HepG2 (cell line): ENCODE data around the gene GAS5. TPM values are rescaled to one million over a fixed set of nuclear protein-coding genes. Genes with fewer than 3 reads are reported as not detected.

ENCODE experiments used
- ASH2L ChIP-seq: fragments of 300-600, 200-600 bp; sonication (generic); IDR thresholded peaks from 2 replicates; pipeline ENCODE4 v1.7.0; 2017; ENCODE audit warnings: low read depth, mild to moderate bottlenecking, moderate library complexity, mixed read lengths, low read length; ENCODE audit not compliant: insufficient read length
- CAMTA2 ChIP-seq: sonication (generic); formaldehyde crosslinking; IDR thresholded peaks from 2 replicates; pipeline ENCODE4 v1.4.0; 2020; ENCODE audit warnings: mild to moderate bottlenecking, missing genetic modification reagents, borderline replicate concordance
- FOSL1 ChIP-seq: sonication (generic); formaldehyde crosslinking; IDR thresholded peaks from 2 replicates; pipeline ENCODE4 v1.9.0; 2021; ENCODE audit warnings: missing genetic modification reagents, borderline replicate concordance
- KLF9 ChIP-seq: IDR thresholded peaks from 2 replicates; pipeline ENCODE4 v1.6.1; 2016; ENCODE audit warnings: low read depth
- MTA3 ChIP-seq: sonication (generic); formaldehyde crosslinking; IDR thresholded peaks from 2 replicates; pipeline ENCODE4 v1.4.0; 2020; ENCODE audit warnings: missing genetic modification reagents
- NFE2L1 ChIP-seq: sonication (generic); formaldehyde crosslinking; IDR thresholded peaks from 2 replicates; pipeline ENCODE4 v1.4.0; 2020; ENCODE audit warnings: missing genetic modification reagents, mild to moderate bottlenecking, borderline replicate concordance
- NFIC ChIP-seq: IDR thresholded peaks from 2 replicates; pipeline ENCODE4 v1.6.1; 2012; ENCODE audit warnings: mild to moderate bottlenecking, low read length, inconsistent platforms
- NONO ChIP-seq, 2 experiments: fragments of 450-650 bp in 1 of 2; sonication (generic) in 1 of 2; formaldehyde crosslinking in 1 of 2; IDR thresholded peaks in 1 of 2; conservative IDR thresholded peaks in 1 of 2; 2 replicates each; pipeline versions ENCODE4 v1.6.1 to v1.8.0; 2017 to 2022; ENCODE audit warnings: mild to moderate bottlenecking in 1 of 2, missing genetic modification reagents in 1 of 2, moderate library complexity in 1 of 2
- POLR2G ChIP-seq: fragments of 200-400 bp; formaldehyde crosslinking; IDR thresholded peaks from 2 replicates; pipeline ENCODE4 v1.6.1; 2018; ENCODE audit warnings: mild to moderate bottlenecking, low read depth, low read length, moderate library complexity
- RAD21 ChIP-seq: fragments of 450-650 bp; formaldehyde crosslinking; IDR thresholded peaks from 2 replicates; pipeline ENCODE4 v1.5.0; 2020; ENCODE audit warnings: mild to moderate bottlenecking
- SAP130 ChIP-seq: IDR thresholded peaks from 2 replicates; pipeline ENCODE4 v1.6.1; 2016; ENCODE audit warnings: low read depth
- SNAPC5 ChIP-seq: sonication (generic); formaldehyde crosslinking; IDR thresholded peaks from 2 replicates; pipeline ENCODE4 v1.8.1; 2023; ENCODE audit warnings: mild to moderate bottlenecking, missing genetic modification reagents, borderline replicate concordance
- SOX6 ChIP-seq, 2 experiments: fragments of 450-650 bp in 1 of 2; sonication (generic) in 1 of 2; formaldehyde crosslinking in 1 of 2; IDR thresholded peaks; 2 replicates each; pipeline versions ENCODE4 v1.4.0 to v1.6.1; 2017 to 2020; ENCODE audit warnings: antibody characterized with exemption in 1 of 2, mild to moderate bottlenecking in 1 of 2, missing genetic modification reagents in 1 of 2
- XBP1 ChIP-seq: sonication (generic); formaldehyde crosslinking; IDR thresholded peaks from 2 replicates; pipeline ENCODE4 v1.5.0; 2020; ENCODE audit warnings: missing genetic modification reagents
- ZFP36 ChIP-seq: fragments of 150-350 bp; IDR thresholded peaks from 2 replicates; pipeline ENCODE4 v1.6.1; 2018; ENCODE audit warnings: borderline replicate concordance, low read length, low read depth; ENCODE audit not compliant: partially characterized antibody
- ZNF124 ChIP-seq: sonication (generic); formaldehyde crosslinking; IDR thresholded peaks from 2 replicates; pipeline ENCODE4 v1.4.0; 2020; ENCODE audit warnings: missing genetic modification reagents
- ZNF3 ChIP-seq: IDR thresholded peaks from 2 replicates; pipeline ENCODE4 v1.7.0; 2017; ENCODE audit warnings: inconsistent platforms
- ZNF329 ChIP-seq: sonication (generic); formaldehyde crosslinking; IDR thresholded peaks from 2 replicates; pipeline ENCODE4 v1.9.0; 2021; ENCODE audit warnings: low read depth, mild to moderate bottlenecking, missing genetic modification reagents
- ZNF350 ChIP-seq: sonication (generic); formaldehyde crosslinking; IDR thresholded peaks from 2 replicates; pipeline ENCODE4 v1.4.0; 2020; ENCODE audit warnings: mild to moderate bottlenecking, low read depth, missing genetic modification reagents, borderline replicate concordance
- ZNF362 ChIP-seq: sonication (generic); formaldehyde crosslinking; IDR thresholded peaks from 2 replicates; pipeline ENCODE4 v1.4.0; 2020; ENCODE audit warnings: missing genetic modification reagents, mild to moderate bottlenecking, borderline replicate concordance
- ZNF580 ChIP-seq: IDR thresholded peaks from 2 replicates; pipeline ENCODE4 v1.6.1; 2016; ENCODE audit warnings: low read depth, borderline replicate concordance
- ZNF7 ChIP-seq: IDR thresholded peaks from 2 replicates; pipeline ENCODE4 v1.6.1; 2016; ENCODE audit warnings: missing biosample characterization, missing genetic modification reagents
- ZNF878 ChIP-seq: sonication (generic); formaldehyde crosslinking; IDR thresholded peaks from 2 replicates; pipeline ENCODE4 v1.8.1; 2023; ENCODE audit warnings: mild to moderate bottlenecking, missing genetic modification reagents, moderate library complexity
- polyA plus RNA-seq, 8 experiments: library from polyadenylated mRNA; depleted of rRNA in 3 of 8; stranded (reverse) in 7 of 8; unstranded in 1 of 8; fragments of >200 nt; fragmentation: Illumina TruSeq in 4 of 8; extraction: Trizol in 4 of 8; gene quantifications; 2 replicates each; pipeline versions ENCODE4 v1.2.1 to v1.2.3, GENCODE V29; 2011 to 2016; ENCODE audit warnings: low read depth in 4 of 8, missing spikeins in 1 of 8, mixed read lengths in 1 of 8; ENCODE audit not compliant: insufficient read depth in 1 of 8
- total RNA-seq, 5 experiments: library from RNA; depleted of rRNA; stranded (reverse); fragments of >200 nt; fragmentation: Illumina TruSeq; extraction: Trizol; gene quantifications; 2 replicates each; pipeline ENCODE4 v1.2.3, GENCODE V29; 2016; ENCODE audit warnings: low read depth in 1 of 5
- TF ChIP-seq, protein P1 (sequence below): sonication (generic); formaldehyde crosslinking; IDR thresholded peaks from 2 replicates; pipeline ENCODE4 v1.4.0; 2020; ENCODE audit warnings: missing genetic modification reagents, borderline replicate concordance

Gene GAS5
- total and polyA plus RNA-seq, 2 of the 13 experiments (the other 11 are each of a cell fraction or from before 2014, with no cell fraction given), result 352 to 738 TPM

GRCh38 chr1:173867141-173867752, 542 bp downstream of the GAS5 start (continued):
- TF ChIP-seq, protein P1, sequence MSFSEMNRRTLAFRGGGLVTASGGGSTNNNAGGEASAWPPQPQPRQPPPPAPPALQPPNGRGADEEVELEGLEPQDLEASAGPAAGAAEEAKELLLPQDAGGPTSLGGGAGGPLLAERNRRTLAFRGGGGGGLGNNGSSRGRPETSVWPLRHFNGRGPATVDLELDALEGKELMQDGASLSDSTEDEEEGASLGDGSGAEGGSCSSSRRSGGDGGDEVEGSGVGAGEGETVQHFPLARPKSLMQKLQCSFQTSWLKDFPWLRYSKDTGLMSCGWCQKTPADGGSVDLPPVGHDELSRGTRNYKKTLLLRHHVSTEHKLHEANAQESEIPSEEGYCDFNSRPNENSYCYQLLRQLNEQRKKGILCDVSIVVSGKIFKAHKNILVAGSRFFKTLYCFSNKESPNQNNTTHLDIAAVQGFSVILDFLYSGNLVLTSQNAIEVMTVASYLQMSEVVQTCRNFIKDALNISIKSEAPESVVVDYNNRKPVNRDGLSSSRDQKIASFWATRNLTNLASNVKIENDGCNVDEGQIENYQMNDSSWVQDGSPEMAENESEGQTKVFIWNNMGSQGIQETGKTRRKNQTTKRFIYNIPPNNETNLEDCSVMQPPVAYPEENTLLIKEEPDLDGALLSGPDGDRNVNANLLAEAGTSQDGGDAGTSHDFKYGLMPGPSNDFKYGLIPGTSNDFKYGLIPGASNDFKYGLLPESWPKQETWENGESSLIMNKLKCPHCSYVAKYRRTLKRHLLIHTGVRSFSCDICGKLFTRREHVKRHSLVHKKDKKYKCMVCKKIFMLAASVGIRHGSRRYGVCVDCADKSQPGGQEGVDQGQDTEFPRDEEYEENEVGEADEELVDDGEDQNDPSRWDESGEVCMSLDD, result no peak; the same call in 1 of the 2 replicates
- TF ChIP-seq CAMTA2 (CRISPR knock-in tag), result 0 out of 2 replicates have a peak, but pooled peaks have one; percentile 86
- TF ChIP-seq ZNF580 (CRISPR knock-in tag), result no peak
- TF ChIP-seq KLF9 (CRISPR knock-in tag), result no peak
- TF ChIP-seq NFE2L1, result no peak; the same call in 1 of the 2 replicates
- no peak for TF ChIP-seq ZNF124 (CRISPR knock-in tag)
- TF ChIP-seq ZNF878 (CRISPR knock-in tag), result peak; percentile 69; the same call in 1 of the 2 replicates
- no peak for TF ChIP-seq ZNF3
- TF ChIP-seq SNAPC5 (CRISPR knock-in tag), result no peak
- no peak for TF ChIP-seq XBP1 (CRISPR knock-in tag)
- TF ChIP-seq ASH2L, result no peak
- no peak for TF ChIP-seq POLR2G
- no peak for TF ChIP-seq MTA3 (CRISPR knock-in tag)
- TF ChIP-seq SAP130 (CRISPR knock-in tag), result no peak; the same call in 1 of the 2 replicates
- no peak for TF ChIP-seq SOX6 (IDR thresholded peaks at IDR 0.05)
- peak; percentile 37; the same call in 1 of the 2 replicates for TF ChIP-seq SOX6 (CRISPR knock-in tag; IDR thresholded peaks at IDR 0.05)
- no peak for TF ChIP-seq ZNF362 (CRISPR knock-in tag)
- TF ChIP-seq ZFP36, result no peak
- no peak for TF ChIP-seq RAD21 (CRISPR knock-in tag)
- no peak for TF ChIP-seq NFIC
- no peak for TF ChIP-seq ZNF7
- no peak for TF ChIP-seq NONO (IDR thresholded peaks at IDR 0.05)
- TF ChIP-seq NONO (CRISPR knock-in tag; conservative IDR thresholded peaks at IDR 0.05), result no peak; the same call in 1 of the 2 replicates
- no peak for TF ChIP-seq FOSL1 (CRISPR knock-in tag)
- TF ChIP-seq ZNF329 (CRISPR knock-in tag), result no peak
- TF ChIP-seq ZNF350, result no peak
